ENCODE data around the gene CNPY1.
"Not testable (repeated sequence)": the region's sequence is repeated elsewhere in the genome, so short reads cannot be mapped to it uniquely, and the experiment has no call there.

Gene CNPY1

GRCh38 chr7:155546449-155546848 lies at the start of gene CNPY1:
CNPY1 (minus strand) TSS chr7:155546559; CDS start chr7:155545929, 630 bp downstream.
- not testable (repeated sequence) for DNase-seq (ENCODE audit: low read depth in 2 of 2)

GRCh38 chr7:155594961-155595366 lies 48.6 kb upstream of the CNPY1 start:
- no peak for DNase-seq (ENCODE audit: low read depth in 2 of 2)

- DNase-seq (ENCODE audit: low read depth in 2 of 2), result no peak
Measured at GRCh38 chr7:155594163-155594732, 47.9 kb upstream of the CNPY1 start.

- no peak for DNase-seq (ENCODE audit: low read depth in 2 of 2)
Measured at GRCh38 chr7:155593461-155594162, 47.3 kb upstream of the CNPY1 start.

GRCh38 chr7:155591055-155591775 lies 44.9 kb upstream of the CNPY1 start:
- no peak for DNase-seq (ENCODE audit: low read depth in 2 of 2)

GRCh38 chr7:155590215-155591018 lies 44.1 kb upstream of the CNPY1 start:
- no peak for DNase-seq (ENCODE audit: low read depth in 2 of 2)

GRCh38 chr7:155589001-155589980 lies 42.9 kb upstream of the CNPY1 start:
- DNase-seq (ENCODE audit: low read depth in 2 of 2), result no peak

GRCh38 chr7:155588468-155588998 lies 42.2 kb upstream of the CNPY1 start:
- no peak for DNase-seq (ENCODE audit: low read depth in 2 of 2)

GRCh38 chr7:155587486-155587885 lies 41.1 kb upstream of the CNPY1 start:
- DNase-seq (ENCODE audit: low read depth in 2 of 2), result no peak

GRCh38 chr7:155586843-155587440 lies 40.6 kb upstream of the CNPY1 start:
- DNase-seq (ENCODE audit: low read depth in 2 of 2), result no peak

GRCh38 chr7:155585951-155586350 lies 39.6 kb upstream of the CNPY1 start:
- no peak for DNase-seq (ENCODE audit: low read depth in 2 of 2)

- DNase-seq (ENCODE audit: low read depth in 2 of 2), result no peak
Measured at GRCh38 chr7:155585532-155585895, 39.2 kb upstream of the CNPY1 start.

- no peak for DNase-seq (ENCODE audit: low read depth in 2 of 2)
Measured at GRCh38 chr7:155584763-155585531, 38.6 kb upstream of the CNPY1 start.

- no peak for DNase-seq (ENCODE audit: low read depth in 2 of 2)
Measured at GRCh38 chr7:155584261-155584660, 37.9 kb upstream of the CNPY1 start.

- DNase-seq (ENCODE audit: low read depth in 2 of 2), result no peak
Measured at GRCh38 chr7:155583636-155584035, 37.3 kb upstream of the CNPY1 start.

GRCh38 chr7:155581954-155582353 lies 35.6 kb upstream of the CNPY1 start:
- no peak for DNase-seq (ENCODE audit: low read depth in 2 of 2)

- DNase-seq (ENCODE audit: low read depth in 2 of 2), result no peak
Measured at GRCh38 chr7:155581107-155581830, 34.9 kb upstream of the CNPY1 start.

GRCh38 chr7:155580367-155580766 lies 34.0 kb upstream of the CNPY1 start:
- peak; percentile 44 to 47 for DNase-seq (ENCODE audit: low read depth in 2 of 2)

- no peak for DNase-seq (ENCODE audit: low read depth in 2 of 2)
Measured at GRCh38 chr7:155579565-155579964, 33.2 kb upstream of the CNPY1 start.
